Measurements from ENCODE around the gene EIPR1. TPM values are rescaled to one million over a fixed set of nuclear protein-coding genes. Genes with fewer than 3 reads are reported as not detected.
"Not testable (repeated sequence)": the region's sequence is repeated elsewhere in the genome, so short reads cannot be mapped to it uniquely, and the experiment has no call there.

Gene EIPR1
- total RNA-seq, 2 experiments from 2014 or later: 39.1 to 42.7 TPM

GRCh38 chr2:3192281-3192818, 185.3 kb downstream of the EIPR1 start:
- CTCF ChIA-PET: no interaction called here

DNA sequence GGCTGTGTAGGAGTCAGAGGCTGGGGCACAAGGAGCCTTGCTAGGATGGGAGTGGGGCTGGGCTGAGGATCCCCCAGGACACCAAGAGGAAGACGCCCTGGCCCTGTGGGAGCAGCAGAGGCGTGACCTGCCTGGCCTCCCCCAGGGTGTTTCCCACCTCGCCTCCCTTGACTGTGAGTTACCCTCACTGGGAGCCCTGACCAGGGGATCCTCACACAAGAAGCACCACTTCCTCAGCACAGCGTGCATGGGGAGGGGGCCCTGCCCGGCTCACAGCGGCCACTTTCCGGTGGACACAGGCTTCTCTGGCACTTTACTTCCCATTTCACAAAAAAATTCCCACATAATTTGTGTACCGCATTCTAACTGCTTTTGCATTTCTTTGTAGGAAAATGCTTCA, 187.7 kb downstream of the EIPR1 start:
- CTCF ChIA-PET: no interaction called here
- POLR2A ChIA-PET: no interaction called here

More at GRCh38 chr2:3192281-3192818, 185.3 kb downstream of the EIPR1 start:
- POLR2A ChIA-PET: no interaction called here

GRCh38 chr2:3189076-3189591, 188.5 kb downstream of the EIPR1 start:
- ChIA-PET CTCF (no interaction called here), POLR2A (no interaction called here)

DNA sequence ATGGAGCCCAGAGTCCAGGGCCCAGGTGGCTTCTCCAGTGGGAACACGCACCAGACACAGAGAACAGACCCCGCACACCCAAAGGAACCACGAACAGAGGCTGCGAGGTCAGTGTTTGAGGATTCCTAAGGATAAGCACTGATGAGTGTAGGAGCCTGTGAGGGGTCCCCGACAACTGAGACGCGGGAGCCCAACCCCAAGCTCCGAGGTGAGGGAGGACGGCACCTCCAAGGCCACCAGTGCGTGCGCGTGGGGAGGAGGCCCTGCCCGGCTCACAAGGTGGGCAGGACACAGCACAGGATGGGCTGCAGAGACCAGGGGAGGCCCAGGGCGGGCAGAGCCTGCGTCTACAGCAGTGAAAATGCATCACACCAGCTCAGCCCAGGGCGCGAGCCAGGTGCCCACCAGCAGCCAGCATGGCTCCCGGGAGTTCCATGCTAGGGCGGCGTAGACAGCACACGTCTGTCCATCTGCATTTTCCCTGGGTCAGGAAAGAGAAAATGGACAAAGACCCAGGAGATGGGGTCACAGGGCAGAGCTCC, 189.1 kb downstream of the EIPR1 start:
- POLR2A ChIA-PET: no interaction called here
- CTCF ChIA-PET: no interaction called here

DNA sequence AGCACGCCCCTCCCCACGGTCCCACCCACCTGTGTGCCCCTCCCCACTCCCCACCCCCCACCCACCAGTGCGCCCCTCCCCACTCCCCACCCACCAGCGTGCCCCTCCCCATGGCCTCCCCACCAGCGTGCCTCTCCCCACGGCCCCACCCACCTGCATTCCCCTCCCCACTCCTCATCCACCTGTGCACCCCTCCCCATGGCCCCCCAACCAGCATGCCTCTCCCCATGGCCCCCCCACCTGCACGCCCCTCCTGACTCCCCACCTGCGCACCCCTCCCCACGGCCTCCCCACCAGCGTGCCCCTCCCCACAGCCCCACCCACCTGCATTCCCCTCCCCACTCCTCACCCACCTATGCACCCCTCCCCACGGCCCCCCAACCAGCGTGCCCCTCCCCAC, 190.2 kb downstream of the EIPR1 start:
- CTCF ChIA-PET: no interaction called here
- POLR2A ChIA-PET: no interaction called here

DNA sequence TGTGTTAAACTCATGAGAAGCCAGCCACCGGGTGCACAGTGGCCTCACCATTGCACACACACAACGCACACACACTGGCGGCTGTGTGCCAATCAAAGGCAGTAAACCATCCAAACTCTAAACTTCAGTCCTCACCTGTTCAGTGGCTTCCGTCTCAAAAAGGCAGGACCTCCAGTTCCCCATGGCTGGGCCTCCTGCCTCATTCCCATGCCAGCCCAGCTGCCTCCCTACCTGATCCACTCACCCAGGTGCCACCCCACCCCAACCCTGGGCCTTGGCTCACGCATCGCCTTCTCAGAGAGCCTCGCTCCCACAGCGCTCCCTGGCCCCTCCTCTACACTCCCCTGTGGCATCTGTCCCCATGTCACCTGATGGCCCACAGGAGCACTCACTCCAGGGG, 190.9 kb downstream of the EIPR1 start:
- ChIA-PET POLR2A (no interaction called here), CTCF (no interaction called here)

GRCh38 chr2:3185910-3186309, 191.7 kb downstream of the EIPR1 start:
- POLR2A ChIA-PET: no interaction called here
- CTCF ChIA-PET: no interaction called here

- ChIA-PET CTCF (no interaction called here), POLR2A (no interaction called here)
Measured at GRCh38 chr2:3185256-3185655, 192.4 kb downstream of the EIPR1 start.

DNA sequence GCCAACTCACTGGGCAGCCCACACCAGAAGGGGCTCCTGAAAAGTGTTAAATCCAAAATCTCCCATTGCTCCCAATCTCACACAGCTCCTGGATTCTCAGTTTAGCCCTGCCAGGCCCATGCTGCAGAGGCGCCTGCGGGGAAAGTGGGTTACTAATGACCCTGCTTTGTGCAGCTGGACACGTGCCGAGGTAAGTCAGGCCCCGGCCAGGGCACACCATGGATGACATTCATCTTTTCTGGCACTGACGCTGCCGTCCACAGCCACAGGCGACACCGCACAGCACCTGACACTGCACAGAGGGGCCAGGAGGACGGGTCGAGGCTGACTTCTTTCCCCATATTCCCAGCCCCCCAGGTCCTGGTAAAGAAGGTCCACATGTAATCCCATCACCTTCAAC, 193.5 kb downstream of the EIPR1 start:
- POLR2A ChIA-PET: no interaction called here
- CTCF ChIA-PET: no interaction called here

DNA sequence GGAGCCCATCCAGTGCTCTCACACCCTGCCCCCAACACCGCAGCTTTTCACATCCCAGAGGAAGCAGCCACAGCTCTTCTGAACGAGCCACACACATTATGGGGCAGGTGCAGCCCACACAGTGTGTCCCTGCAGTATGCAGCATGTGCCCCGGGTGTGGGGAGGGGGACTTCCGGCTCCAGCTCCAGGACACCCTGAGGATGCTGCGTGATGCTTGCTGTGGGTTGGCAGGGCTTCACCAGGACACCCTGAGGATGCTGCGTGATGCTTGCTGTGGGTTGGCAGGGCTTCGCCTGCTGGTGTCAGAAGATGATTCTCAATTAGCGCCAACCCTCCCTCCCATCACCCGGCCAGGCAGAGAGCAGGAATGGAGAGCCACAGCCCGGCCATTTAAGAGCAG, 193.9 kb downstream of the EIPR1 start:
- CTCF ChIA-PET: no interaction called here
- POLR2A ChIA-PET: no interaction called here

DNA sequence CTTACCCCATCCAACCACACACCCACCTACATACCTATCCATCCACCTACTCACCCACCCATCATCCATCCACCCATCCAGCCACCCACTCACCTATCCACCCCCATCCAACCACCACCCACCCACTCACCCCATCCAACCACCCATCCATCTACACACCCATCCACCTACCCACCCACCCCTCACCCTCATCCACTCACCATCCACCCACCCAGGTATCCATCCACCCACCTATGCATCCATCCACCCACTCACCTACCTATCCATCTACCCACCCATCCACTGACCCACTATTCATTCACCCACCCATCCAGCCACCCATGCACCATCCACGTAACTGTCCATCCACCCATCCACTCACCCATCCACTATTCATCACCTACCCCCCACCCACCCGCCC, 194.8 kb downstream of the EIPR1 start:
- ChIA-PET CTCF (no interaction called here), POLR2A (no interaction called here)

- ChIA-PET CTCF (no interaction called here), POLR2A (no interaction called here)
Measured at GRCh38 chr2:3181416-3182010, 196.1 kb downstream of the EIPR1 start.

DNA sequence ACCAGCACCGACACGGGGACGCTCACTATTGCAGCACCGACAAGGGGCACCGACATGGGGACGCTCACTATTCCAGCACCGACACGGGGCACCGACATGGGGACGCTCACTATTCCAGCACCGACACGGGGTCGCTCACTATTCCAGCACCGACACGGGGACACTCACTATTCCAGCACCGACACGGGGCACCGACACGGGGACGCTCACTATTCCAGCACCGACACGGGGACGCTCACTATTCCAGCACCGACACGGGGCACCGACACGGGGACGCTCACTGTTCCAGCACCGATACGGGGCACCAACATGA, 196.8 kb downstream of the EIPR1 start:
- POLR2A ChIA-PET, CTCF ChIA-PET: not testable (repeated sequence)

GRCh38 chr2:3180082-3180908, 197.3 kb downstream of the EIPR1 start:
- ChIA-PET CTCF (interaction anchor here (1.1 kb wide), 1 partner anchor 126 kb away, joined by 3 read pairs; no protein-coding TSS in a partner anchor), POLR2A (no interaction called here)

- ChIA-PET POLR2A (no interaction called here), CTCF (interaction anchor here (1.1 kb wide), 1 partner anchor 127 kb away, joined by 3 read pairs; no protein-coding TSS in a partner anchor)
Measured at GRCh38 chr2:3179626-3180025, 198.0 kb downstream of the EIPR1 start.

DNA sequence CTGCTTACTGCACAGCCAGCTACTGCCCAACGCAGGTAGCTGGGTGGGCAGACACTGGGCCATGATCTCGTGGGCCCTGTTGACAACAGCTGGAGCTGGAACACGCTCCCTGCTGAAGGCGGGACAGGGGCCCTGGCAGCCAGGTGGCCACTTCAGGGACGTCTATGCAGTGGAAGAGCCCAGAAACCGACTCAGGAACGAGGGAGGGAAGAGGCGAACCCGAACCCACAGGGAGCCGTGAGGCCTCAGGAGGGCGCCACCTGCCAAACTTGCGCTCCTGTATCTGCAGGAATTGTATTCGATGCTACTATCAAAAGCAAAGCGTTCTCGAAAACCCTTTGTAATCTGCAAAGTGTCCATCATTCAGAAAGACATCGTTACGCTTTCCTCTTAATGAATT, 198.4 kb downstream of the EIPR1 start:
- ChIA-PET POLR2A (no interaction called here), CTCF (interaction anchor here (1.1 kb wide), 1 partner anchor 127 kb away, joined by 3 read pairs; no protein-coding TSS in a partner anchor)

GRCh38 chr2:3178578-3179031, 199.0 kb downstream of the EIPR1 start:
- ChIA-PET POLR2A (no interaction called here), CTCF (no interaction called here)

DNA sequence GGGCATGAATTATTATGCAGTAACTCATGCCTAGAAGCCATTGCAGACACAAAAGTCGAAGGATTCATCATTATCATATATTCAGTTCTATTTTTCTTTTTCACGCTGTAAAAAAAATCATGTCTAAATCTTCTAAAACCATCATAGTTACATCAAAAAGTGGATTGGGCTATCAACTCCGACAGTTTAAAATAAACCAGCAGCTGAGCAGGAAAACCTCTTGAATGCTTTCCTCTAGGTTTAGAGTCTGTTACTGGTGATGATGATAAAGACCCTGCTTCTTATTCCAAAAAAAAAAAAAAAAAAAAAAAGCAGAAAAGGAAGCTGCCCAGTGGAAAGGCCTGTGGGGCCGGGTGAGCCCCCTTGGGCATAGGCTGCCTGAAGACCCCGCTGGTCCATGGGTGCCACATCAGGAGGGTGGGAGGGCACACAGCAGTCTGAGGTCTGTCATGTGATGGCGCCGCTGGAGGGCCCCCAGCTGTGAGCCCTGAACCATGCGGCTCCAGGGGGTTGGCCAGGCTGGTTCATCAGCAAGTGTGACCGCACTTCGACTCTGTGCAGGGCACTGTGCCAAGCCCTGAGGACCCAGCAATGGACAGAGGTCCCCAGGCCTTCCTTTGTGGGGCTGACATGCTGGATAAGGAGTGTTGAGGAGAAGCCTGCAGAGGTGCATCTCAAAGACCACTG, 199.6 kb downstream of the EIPR1 start:
- ChIA-PET CTCF (no interaction called here), POLR2A (no interaction called here)

GRCh38 chr2:3176869-3177255, 200.8 kb downstream of the EIPR1 start:
- ChIA-PET POLR2A (no interaction called here), CTCF (no interaction called here)

DNA sequence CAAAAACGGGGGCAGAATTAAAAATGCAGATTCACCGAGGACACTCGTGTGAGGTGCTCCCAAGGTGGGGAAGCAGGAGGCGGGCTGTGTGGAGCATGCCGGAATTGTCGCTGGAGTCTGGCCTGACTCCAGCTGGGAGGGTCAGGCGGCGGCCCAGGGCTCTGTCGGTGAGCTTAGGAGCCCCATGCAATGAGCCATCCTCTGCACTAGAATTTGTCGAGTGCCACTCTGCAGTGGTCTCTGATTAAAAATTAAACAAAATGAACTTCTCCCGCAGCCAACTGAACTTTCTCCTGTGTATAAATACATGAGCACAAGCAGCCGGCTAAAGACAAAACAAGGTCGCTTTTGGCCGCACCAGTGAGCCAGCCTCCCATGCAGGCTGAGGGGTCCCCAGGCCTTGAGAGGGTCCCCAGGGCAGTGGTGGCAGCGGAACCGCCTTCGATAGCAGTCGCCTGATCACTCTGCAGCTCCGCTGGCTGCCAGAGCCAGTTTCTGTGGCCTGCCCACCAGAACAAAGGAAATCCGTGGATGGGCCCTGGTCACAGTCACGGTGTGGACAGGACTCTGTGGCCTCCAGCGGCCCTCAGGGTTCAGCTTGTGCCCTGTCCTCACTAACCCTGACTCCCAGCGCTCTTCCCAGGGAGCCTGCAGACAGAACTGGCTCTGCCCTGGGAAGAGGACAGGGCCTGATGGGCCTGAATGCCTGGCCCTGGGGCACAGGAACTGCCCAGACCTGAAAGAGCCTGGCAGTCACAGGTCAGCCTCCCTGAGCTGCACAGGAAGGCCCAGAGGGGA, 201.3 kb downstream of the EIPR1 start:
- CTCF ChIA-PET: no interaction called here

More for the DNA sequence above, 201.3 kb downstream of the EIPR1 start:
- POLR2A ChIA-PET: no interaction called here
